Measurements from ENCODE around the gene ITPRID1. TPM values are rescaled to one million over a fixed set of nuclear protein-coding genes. Genes with fewer than 3 reads are reported as not detected.

The ITPRID1 gene
- total and polyA plus RNA-seq, 2 of the 8 experiments (the other 6 are each of a cell fraction or from before 2014, with no cell fraction given), result 0.09 to 0.47 TPM

DNA sequence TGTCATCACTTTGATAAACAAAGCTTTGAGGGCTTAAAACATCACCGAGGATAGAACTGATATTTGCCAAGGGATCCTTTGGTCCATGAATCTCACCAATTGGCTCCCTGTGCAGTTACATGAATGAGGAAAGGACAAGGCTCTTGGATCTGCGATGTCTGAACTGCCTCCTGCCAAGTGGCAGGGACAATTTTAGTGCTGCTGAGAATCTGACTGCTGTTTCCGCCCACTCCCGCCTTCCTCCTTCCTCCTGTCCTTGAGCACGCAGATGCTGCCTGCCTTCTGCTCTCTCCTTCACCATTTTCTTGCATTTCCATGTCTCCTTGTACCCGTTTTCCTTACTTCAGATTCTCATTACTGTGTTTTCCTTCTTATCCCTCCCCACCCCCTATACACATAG, 26.8 kb upstream of the ITPRID1 start:
- Histone ChIP-seq H3K9ac (replicated peaks in 1 of 4; ENCODE audit: extremely low read depth in 1 of 4, low read depth in 3 of 4, low read length in 3 of 4) (no peak overlapping the region), H4K20me1 (replicated peaks in 1 of 2; ENCODE audit: control insufficient read depth in 1 of 2, insufficient read depth in 2 of 2, low read length in 2 of 2) (no peaks in the 10 kb centered on the region), H3K79me1 (ENCODE audit: low read depth, low read length) (no peaks in the 10 kb centered on the region), H3K14ac (ENCODE audit: insufficient read length) (no peak overlapping the region), H3K56ac (replicated peaks; ENCODE audit: insufficient read length, low read depth, low read length) (no peak overlapping the region), H3K36me3 (ENCODE audit: control insufficient read depth in 2 of 4, insufficient read depth in 4 of 4, low read length in 3 of 4) (no peaks in the 10 kb centered on the region; a peak in 1 of 8 replicates), H2AK5ac (ENCODE audit: low read depth, low read length) (peak overlapping the region; percentile 30; the same call in 1 of the 2 replicates), H3K27me3 (replicated peaks in 1 of 4; ENCODE audit: control insufficient read depth in 3 of 4, extremely low read depth in 1 of 4, insufficient read depth in 3 of 4, low read length in 3 of 4) (no peaks in the 10 kb centered on the region), H3K4me3 (ENCODE audit: extremely low read depth in 1 of 4, insufficient read depth in 2 of 4, low read depth in 3 of 4, low read length in 4 of 4) (no peak overlapping the region), H4K5ac (ENCODE audit: insufficient read length, low read depth, low read length) (no peak overlapping the region), H2BK120ac (replicated peaks; ENCODE audit: low read depth, low read length) (no peak overlapping the region), H3K27ac (ENCODE audit: low read depth, low read length) (no peak overlapping the region), H3K23me2 (ENCODE audit: low read depth, low read length) (no peaks in the 10 kb centered on the region), H3K79me2 (ENCODE audit: control insufficient read depth in 1 of 2, insufficient read depth in 2 of 2, low read length in 2 of 2) (no peaks in the 10 kb centered on the region), H2BK12ac (ENCODE audit: low read depth, low read length) (peak overlapping the region; percentile 94; the same call in 1 of the 2 replicates), H3K4me1 (replicated peaks in 1 of 4; ENCODE audit: control insufficient read depth in 3 of 4, insufficient read depth in 4 of 4, low read length in 3 of 4) (peaks cover 0 to 2% (median 0%) of the 10 kb centered on the region in 4 experiments; a peak in 1 of 7 replicates), H3K23ac (ENCODE audit: insufficient read length) (no peak overlapping the region), H4K91ac (replicated peaks; ENCODE audit: insufficient read length, low read length) (peak overlapping the region; percentile 44), H3K18ac (ENCODE audit: extremely low read depth, low read length) (peak overlapping the region; percentile 55; the same call in 1 of the 2 replicates), H2AFZ (ENCODE audit: low read length) (peak overlapping the region; percentile 75; the same call in 1 of the 2 replicates), H3K4me2 (ENCODE audit: insufficient read depth in 1 of 2, low read depth in 2 of 2, low read length in 2 of 2) (no peak overlapping the region), H3K4ac (replicated peaks; ENCODE audit: insufficient read length, low read depth, low read length) (no peak overlapping the region), H3K9me3 (ENCODE audit: insufficient read depth in 2 of 2, low read depth in 1 of 2, low read length in 1 of 2) (no peaks in the 10 kb centered on the region), H2BK15ac (ENCODE audit: low read length) (0 out of 2 replicates have a peak overlapping the region, but pooled peaks have one; percentile 36), H4K8ac (ENCODE audit: extremely low read depth, insufficient read depth, low read length) (no peak overlapping the region), H2BK5ac (ENCODE audit: low read depth, low read length) (peak overlapping the region; percentile 89; the same call in 1 of the 2 replicates), H2BK20ac (ENCODE audit: low read length) (peak overlapping the region; percentile 76; the same call in 1 of the 2 replicates)
- POLR2A ChIA-PET (ENCODE audit: partially characterized antibody), result interaction anchor here (1.2 kb wide), 1 partner anchor 294 kb away, joined by 3 read pairs; no protein-coding TSS in a partner anchor
- no peak for TF ChIP-seq CHD2 (IDR thresholded peaks at IDR 0.05; ENCODE audit: low read length)
- TF ChIP-seq SUZ12 (IDR thresholded peaks at IDR 0.05; ENCODE audit: low read length), result no peak
- no peak for TF ChIP-seq TEAD4 (IDR thresholded peaks at IDR 0.05; ENCODE audit: low read depth, low read length)
- DNase-seq (ENCODE audit: low read depth in 1 of 2, low spot score in 2 of 2), result no peak
- FAIRE-seq, result no peak
- 85% methylated on average over 6 of the region's 6 CpGs; no CpG with 5 or more reads in 1 of the 2 experiments for WGBS, 2 experiments (ENCODE audit: extremely low coverage in 1 of 2, insufficient coverage in 1 of 2, insufficient read length in 1 of 2, insufficient replicate concordance in 2 of 2, low coverage in 1 of 2, low lambda C conversion rate in 2 of 2, missing lambda C conversion rate in 1 of 2)
- CTCF ChIA-PET (ENCODE audit: partially characterized antibody), result interaction anchor here (2.7 to 8.6 kb wide), 2 partner anchors 38 to 43 kb away, joined by 16 to 94 read pairs; no protein-coding TSS in a partner anchor
